GM10248 (cell line): ENCODE data around the gene NPPB.

Source experiments
- CTCF ChIA-PET: fragments of 300-600 bp; sonication (Branson Sonifier 250); formaldehyde crosslinking; extraction: SDS; loops from one replicate; lab custom pipeline; 2021; ENCODE audit warnings: antibody characterized with exemption; lab: Yijun Ruan, JAX
- POLR2A ChIA-PET: fragments of 350-650 bp; sonication (Branson Sonifier 250); formaldehyde crosslinking; extraction: SDS; loops from one replicate; lab custom pipeline; 2020; ENCODE audit warnings: antibody characterized with exemption; lab: Yijun Ruan, JAX
- DNase-seq: peaks from one replicate; pipeline ENCODE4 v3.0.0; 2012; ENCODE audit errors: extremely low spot score
- CTCF ChIP-seq: IDR thresholded peaks from 2 replicates; pipeline ENCODE4 v1.5.1; 2012; ENCODE audit warnings: mild to moderate bottlenecking, low read depth; ENCODE audit errors: extremely low read depth, missing control alignments, control extremely low read depth

The NPPB gene

GRCh38 chr1:11838349-11839272, 20.1 kb downstream of the NPPB start:
- TF ChIP-seq CTCF: peak; percentile 99
- DNase-seq: peak; percentile 90
- ChIA-PET CTCF (interaction anchor here (0.7 to 5.3 kb wide), 7 partner anchors 14 to 193 kb away, joined by 3 to 49 read pairs (median 7); no protein-coding TSS in a partner anchor), POLR2A (interaction anchor here (2.5 kb wide), 1 partner anchor 69 kb away, joined by 9 read pairs; no protein-coding TSS in a partner anchor)

- no peak for TF ChIP-seq CTCF
- POLR2A ChIA-PET: interaction anchor here (0.6 to 2.5 kb wide), 2 partner anchors 72 to 385 kb away, joined by 4 to 13 read pairs; no protein-coding TSS in a partner anchor
- DNase-seq: no peak
- CTCF ChIA-PET: interaction anchor here (0.7 to 5.3 kb wide), 10 partner anchors 8 to 194 kb away, joined by 3 to 49 read pairs (median 4); partner anchors contain the start of gene NPPA
These were observed 20.9 kb downstream of the NPPB start for GRCh38 chr1:11837767-11838348.

DNA sequence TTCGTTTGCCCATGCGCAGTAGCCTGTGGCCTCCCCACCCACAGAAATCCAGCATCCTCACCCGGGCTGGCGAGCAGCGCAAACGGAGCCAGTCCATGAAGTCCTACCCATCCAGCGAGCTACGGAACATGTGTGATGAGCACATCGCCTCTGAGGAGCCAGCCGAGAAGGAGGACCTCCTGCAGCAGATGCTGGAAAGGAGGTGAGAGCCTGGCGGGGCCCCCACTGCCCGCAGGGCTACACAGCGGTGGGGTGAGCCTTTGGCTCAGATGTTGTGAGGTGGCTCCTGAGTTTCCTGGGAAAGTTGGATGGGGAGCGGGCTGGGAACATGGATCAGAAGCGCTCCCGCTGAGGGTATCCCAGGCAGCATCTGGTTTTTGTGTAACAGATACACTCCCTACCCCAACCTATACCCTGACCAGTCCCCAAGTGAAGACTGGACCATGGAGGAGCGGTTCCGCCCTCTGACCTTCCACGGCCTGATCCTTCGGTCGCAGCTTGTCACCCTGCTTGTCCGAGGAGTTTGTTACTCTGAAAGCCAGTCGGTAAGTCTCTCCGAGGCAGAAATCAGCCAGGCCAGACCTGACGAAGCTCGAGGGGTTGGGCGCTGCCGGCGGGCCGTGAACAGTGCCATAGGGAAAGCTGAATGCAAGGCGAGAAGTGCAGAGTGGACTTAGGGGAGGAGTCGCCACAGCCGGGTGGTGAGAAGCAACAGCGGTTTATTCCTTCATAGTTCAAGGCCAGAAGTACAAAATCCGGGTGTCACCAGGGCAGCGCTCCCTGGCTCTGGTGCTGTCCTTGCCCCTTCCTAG, 21.6 kb downstream of the NPPB start:
- no peak for DNase-seq
- POLR2A ChIA-PET: interaction anchor here (0.6 to 2.5 kb wide), 3 partner anchors 71 to 386 kb away, joined by 4 to 13 read pairs (median 9); no protein-coding TSS in a partner anchor
- CTCF ChIA-PET: interaction anchor here (1.0 to 5.3 kb wide), 10 partner anchors 8 to 141 kb away, joined by 3 to 49 read pairs (median 4); partner anchors contain the start of gene NPPA
- no peak for TF ChIP-seq CTCF

GRCh38 chr1:11835441-11836225, 23.1 kb downstream of the NPPB start:
- CTCF ChIA-PET: interaction anchor here (1.3 to 1.8 kb wide), 3 partner anchors 21 to 131 kb away, joined by 4 to 5 read pairs (median 4); no protein-coding TSS in a partner anchor
- no peak for DNase-seq
- TF ChIP-seq CTCF: no peak
- POLR2A ChIA-PET: interaction anchor here (2.1 to 2.5 kb wide), 2 partner anchors 72 to 74 kb away, joined by 9 to 13 read pairs; no protein-coding TSS in a partner anchor

GRCh38 chr1:11833900-11834299, 24.8 kb downstream of the NPPB start:
- no peak for DNase-seq
- CTCF ChIA-PET: interaction anchor here (1.3 kb wide), 1 partner anchor 74 kb away, joined by 3 read pairs; no protein-coding TSS in a partner anchor
- POLR2A ChIA-PET: no interaction called here
- no peak for TF ChIP-seq CTCF
